DMS 273 treated with DMSO at 0.1 percent for 48 hours (cell line): ENCODE data around the gene CCDC90B.

ENCODE experiments used
- DNase-seq: peaks from one replicate; lab custom pipeline; 2025; lab: John Stamatoyannopoulos, UW

CCDC90B gene

DNA sequence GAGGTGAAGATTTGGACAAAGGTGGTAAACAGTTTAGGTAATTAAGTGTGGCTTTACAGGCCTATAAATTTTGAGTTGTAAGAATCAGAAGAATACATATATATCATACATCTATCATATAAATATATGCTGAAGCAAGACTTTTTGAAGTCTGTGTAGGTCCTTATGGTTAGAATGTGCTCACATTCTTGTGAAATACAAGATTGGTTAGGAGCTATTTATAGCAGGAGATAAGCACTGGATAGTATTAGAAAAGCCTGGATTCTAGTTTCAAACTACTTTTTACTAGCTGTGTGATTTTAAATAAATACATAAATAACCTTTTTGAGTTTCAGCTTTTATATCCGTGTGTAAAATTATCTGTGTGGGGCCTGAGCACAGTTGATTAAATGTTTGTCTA, 50.3 kb downstream of the CCDC90B start:
- DNase-seq = no peak

DNA sequence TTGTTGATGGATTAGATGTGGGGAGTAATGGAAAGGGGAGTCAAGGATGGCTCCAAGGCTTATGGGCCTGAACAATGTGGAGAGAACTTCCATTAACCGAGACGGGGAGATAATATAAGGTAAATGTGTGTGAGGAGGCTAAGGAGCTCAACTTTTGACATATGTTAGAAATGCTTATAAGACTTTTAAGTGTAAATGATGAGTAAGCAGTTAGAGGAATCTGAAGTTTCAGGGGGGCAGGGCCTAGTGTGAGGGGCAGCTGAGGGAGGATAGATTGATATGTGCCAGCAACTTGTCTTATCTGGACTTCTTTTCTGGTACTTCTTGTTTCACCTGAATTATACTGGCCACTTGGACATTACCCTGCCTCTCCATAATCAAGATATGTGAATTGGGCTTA, 62.7 kb downstream of the CCDC90B start:
- DNase-seq = no peak

DNA sequence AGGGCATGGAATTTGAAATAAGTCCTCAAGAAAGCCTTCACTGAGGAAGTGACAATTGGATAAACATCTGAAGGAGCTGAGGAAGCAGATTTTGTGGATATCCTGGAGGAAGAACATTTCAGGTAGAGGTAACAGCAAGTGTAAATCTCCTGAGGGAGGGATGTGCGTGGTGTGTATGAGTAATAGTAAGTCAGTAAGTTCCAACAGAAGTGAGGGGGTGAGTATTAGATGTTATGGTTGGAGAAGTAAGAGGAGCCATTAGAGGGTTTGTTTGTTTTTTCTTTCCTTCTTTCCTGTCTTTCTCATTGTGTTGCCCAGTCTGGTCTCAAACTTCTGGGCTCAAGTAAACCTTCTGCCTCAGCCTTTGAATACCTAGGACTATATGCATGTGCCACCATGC, 63.7 kb downstream of the CCDC90B start:
- DNase-seq = no peak

DNA sequence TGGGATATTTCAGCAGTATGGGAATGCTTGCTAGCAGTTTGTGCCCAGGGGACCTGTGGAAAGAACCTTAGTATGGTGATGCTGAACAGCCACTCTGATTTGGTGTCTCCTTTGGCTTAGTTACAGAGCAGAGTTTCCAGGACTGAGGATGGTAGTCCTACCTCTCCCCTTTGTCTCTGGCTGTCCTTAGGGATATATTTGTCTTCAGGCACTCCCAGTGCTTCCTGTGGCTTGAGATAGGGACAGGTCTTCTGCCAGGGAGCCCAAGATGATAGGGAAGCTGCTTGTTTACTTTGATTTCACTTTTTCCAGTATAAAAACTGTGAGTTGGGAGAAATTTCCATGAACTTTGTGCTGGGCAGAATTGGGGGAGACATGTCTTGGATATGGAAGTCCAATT, 64.5 kb downstream of the CCDC90B start:
- DNase-seq = no peak

DNA sequence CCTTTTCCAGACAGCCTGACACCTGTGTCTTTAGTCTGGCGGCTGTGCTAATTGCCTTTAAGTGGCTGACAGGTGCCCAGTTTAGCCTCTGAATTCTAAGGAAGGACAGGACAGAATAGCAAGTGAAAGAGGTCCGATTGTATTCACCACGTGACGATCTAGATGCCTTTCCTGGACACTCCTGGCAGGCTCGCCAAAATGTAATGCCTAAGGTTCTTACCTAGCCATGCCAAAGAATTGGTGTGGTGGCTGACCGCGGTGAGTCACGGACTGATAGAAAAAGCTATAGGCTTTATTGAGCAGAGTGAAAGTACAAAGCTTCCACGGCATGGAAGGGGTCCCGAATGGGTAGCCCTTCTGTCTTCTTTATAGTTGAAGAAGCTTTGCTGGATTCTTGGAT, 65.9 kb downstream of the CCDC90B start:
- DNase-seq = no peak

DNA sequence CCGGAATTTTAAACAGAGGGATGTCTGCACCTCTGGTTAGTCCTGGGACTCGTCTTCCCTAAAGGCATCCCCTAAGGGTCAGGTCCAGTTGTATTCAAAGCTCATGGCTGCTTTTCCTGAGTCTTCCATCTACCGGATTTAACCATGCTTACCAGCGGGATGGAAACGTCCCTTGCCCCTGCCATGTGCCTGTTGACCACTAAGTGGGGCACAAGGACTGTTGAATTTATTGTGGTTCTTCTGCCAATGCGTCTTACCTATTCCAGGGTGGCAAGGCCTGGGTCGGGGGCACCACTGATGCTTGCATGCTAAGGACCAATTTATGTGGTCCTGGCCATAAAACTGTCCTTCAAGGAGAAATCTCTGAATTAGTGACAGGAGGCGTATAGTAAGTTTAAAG, 67.1 kb downstream of the CCDC90B start:
- DNase-seq = no peak
